ENCODE results near the gene INSIG1. TPM values are rescaled to one million over a fixed set of nuclear protein-coding genes. Genes with fewer than 3 reads are reported as not detected.

INSIG1 gene
- total RNA-seq, 1 donor from 2014 or later = 81.5 TPM

DNA sequence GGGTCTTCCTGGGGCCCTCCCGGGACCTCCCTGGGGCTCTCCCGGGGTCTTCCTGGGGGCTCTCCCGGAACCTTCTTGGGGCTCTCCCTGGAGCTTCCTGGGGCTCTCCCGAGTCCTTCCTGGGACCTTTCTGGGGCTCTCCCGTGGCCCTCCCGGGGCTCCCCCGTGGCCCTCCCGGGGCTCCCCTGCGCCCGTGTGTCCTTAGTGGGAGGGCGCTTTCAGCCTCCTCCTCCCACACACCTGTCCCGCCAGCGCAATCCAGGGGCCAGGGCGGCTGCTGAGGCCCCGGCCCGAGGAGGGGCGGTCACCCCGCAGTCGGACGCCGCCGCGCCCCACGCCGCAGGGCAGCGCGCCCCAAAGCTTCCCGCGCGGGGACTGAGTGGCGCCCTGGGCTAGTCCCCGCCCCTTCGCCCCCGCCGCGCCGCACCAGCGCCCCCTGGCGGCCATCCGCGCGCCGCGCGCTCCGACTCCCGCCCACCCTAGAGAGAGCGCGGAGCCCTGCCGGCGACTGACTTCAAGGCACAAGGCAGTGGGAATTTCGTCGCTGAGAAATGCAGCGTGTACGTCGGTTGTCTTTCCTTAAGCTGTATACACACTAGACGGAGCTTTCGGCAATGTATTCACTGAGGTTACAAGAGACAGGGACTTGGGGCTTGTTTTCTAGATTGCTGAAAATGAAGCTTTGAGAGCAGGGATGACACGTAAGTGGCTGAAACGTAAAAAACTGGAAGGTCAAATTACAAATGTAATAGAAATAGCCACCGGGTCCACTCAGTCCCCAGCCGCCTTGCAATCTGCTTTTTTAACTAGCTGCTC lies 47.1 kb downstream of the INSIG1 start:
- H3K27me3 Mint-ChIP-seq (ENCODE audit: low read depth) = peaks cover 12% of the 10 kb centered on the region
- no peaks in the 10 kb centered on the region for H3K9me3 Mint-ChIP-seq
- TF ChIP-seq, protein P1, sequence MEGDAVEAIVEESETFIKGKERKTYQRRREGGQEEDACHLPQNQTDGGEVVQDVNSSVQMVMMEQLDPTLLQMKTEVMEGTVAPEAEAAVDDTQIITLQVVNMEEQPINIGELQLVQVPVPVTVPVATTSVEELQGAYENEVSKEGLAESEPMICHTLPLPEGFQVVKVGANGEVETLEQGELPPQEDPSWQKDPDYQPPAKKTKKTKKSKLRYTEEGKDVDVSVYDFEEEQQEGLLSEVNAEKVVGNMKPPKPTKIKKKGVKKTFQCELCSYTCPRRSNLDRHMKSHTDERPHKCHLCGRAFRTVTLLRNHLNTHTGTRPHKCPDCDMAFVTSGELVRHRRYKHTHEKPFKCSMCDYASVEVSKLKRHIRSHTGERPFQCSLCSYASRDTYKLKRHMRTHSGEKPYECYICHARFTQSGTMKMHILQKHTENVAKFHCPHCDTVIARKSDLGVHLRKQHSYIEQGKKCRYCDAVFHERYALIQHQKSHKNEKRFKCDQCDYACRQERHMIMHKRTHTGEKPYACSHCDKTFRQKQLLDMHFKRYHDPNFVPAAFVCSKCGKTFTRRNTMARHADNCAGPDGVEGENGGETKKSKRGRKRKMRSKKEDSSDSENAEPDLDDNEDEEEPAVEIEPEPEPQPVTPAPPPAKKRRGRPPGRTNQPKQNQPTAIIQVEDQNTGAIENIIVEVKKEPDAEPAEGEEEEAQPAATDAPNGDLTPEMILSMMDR (conservative IDR thresholded peaks at IDR 0.05) = peak; percentile 94
- peak overlapping the region; percentile 56 for H3K4me3 Mint-ChIP-seq
- peaks cover 4% of the 10 kb centered on the region for H3K4me1 Mint-ChIP-seq
- no peak overlapping the region for H3K27ac Mint-ChIP-seq (ENCODE audit: unreplicated experiment)
- DNase-seq (ENCODE audit: low read depth, low spot score) = peak; percentile 89
- H3K36me3 Mint-ChIP-seq (ENCODE audit: low read depth) = no peaks in the 10 kb centered on the region

DNA sequence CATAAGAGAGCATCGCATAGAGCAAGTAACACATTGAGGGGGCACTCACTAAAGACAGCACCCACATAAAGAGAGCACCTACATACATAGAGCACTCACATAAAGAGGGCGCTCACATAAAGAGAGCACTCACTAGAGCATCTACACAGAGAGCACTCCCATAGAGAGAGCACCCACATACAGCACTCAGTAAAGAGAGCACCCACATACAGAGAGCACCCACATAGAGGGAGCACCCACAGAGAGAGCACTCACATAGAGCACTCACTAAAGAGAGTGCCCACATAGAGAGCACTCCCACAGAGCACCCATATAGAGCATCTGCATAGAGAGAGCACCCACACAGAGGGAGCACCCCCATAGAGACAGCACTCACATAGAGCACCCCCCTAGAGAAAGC lies 47.8 kb downstream of the INSIG1 start:
- no peak for DNase-seq (ENCODE audit: low read depth, low spot score)
- TF ChIP-seq, protein P1 (conservative IDR thresholded peaks at IDR 0.05) = no peak
- H3K9me3 Mint-ChIP-seq = no peaks in the 10 kb centered on the region
- peaks cover 4% of the 10 kb centered on the region for H3K4me1 Mint-ChIP-seq
- peak overlapping the region; percentile 56 for H3K4me3 Mint-ChIP-seq
- peaks cover 12% of the 10 kb centered on the region for H3K27me3 Mint-ChIP-seq (ENCODE audit: low read depth)
- no peak overlapping the region for H3K27ac Mint-ChIP-seq (ENCODE audit: unreplicated experiment)
- no peaks in the 10 kb centered on the region for H3K36me3 Mint-ChIP-seq (ENCODE audit: low read depth)

DNA sequence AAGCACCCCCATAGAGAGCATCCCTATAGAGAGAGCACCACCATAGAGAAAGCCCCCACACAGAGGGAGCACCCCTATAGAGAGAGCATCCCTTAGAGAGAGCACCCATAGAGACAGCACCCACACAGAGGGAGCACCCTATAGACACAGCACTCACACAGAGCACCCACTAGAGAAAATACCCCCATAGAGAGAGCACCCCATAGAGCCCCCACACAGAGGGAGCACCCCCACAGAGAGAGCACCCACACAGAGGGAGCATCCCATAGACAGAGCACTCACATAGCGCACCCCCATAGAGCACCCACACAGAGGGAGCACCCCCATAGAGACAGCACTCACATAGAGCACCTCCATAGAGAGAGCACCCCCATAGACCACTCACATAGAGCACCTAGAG lies 48.6 kb downstream of the INSIG1 start:
- Mint-ChIP-seq H3K4me3 (no peak overlapping the region), H3K27me3 (ENCODE audit: low read depth) (peaks cover 14% of the 10 kb centered on the region), H3K4me1 (peaks cover 4% of the 10 kb centered on the region), H3K9me3 (no peaks in the 10 kb centered on the region), H3K36me3 (ENCODE audit: low read depth) (no peaks in the 10 kb centered on the region), H3K27ac (ENCODE audit: unreplicated experiment) (no peak overlapping the region)
- no peak for DNase-seq (ENCODE audit: low read depth, low spot score)
- TF ChIP-seq, protein P1 (conservative IDR thresholded peaks at IDR 0.05) = no peak

DNA sequence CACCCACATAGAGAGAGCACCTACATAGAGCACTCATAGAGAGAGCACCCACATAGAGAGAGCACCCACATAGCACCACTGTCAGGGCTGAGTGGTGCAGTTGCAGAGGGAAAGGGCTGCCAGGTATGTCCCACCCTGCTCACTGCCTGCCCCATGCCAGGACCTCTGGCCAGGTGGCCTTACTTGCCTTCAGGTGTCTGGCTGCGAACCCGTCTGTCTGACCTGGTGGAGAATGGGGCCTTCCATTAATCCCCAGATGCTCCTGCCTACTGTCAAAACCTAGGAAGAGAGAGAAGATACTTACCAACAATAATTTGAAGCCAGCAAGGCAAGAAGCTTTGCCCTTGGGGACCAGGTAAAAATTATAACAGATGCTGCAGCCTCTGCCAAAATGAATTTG lies 51.1 kb downstream of the INSIG1 start:
- H3K36me3 Mint-ChIP-seq (ENCODE audit: low read depth) = no peaks in the 10 kb centered on the region
- TF ChIP-seq, protein P1 (conservative IDR thresholded peaks at IDR 0.05) = no peak
- peaks cover 18% of the 10 kb centered on the region for H3K27me3 Mint-ChIP-seq (ENCODE audit: low read depth)
- no peak overlapping the region for H3K4me3 Mint-ChIP-seq
- DNase-seq (ENCODE audit: low read depth, low spot score) = no peak
- H3K9me3 Mint-ChIP-seq = no peaks in the 10 kb centered on the region
- H3K4me1 Mint-ChIP-seq = peaks cover 4% of the 10 kb centered on the region
- no peak overlapping the region for H3K27ac Mint-ChIP-seq (ENCODE audit: unreplicated experiment)

DNA sequence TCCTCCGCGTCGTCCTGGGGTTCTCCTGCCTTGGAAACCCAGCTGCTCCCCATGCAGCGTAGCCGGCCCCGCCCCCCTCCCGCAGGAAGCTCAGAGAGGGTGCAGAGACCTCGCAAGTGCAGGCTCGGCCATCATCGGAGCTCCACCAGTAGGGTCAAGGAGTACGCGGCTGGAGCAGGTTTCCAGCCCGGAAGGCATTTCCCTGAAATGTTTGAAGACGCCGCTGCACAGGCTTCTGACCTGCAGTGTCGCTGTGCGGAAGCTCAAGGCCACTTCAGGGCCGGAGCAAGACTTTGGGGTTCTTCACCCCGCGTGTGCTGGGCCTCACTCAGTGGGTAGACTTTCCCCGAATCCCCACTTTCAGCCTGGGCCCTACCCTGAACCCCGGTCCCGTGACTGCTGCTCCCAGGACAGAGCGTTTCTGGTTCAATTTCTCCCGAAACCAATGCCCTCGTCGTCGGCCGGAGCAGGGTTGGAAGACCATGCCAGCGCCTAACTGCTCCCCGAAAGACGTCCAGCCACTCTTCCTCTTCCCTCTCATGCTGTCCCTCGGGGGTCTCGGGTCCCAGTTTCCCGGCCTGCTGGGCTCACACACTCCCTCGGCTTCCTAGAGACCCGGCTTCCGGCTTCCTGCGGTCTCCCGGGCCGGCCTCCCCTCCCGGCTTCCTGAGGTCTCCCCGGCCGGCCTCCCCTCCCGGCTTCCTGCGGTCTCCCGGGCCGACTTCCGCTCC lies 52.1 kb downstream of the INSIG1 start:
- Mint-ChIP-seq H3K27ac (ENCODE audit: unreplicated experiment) (no peak overlapping the region), H3K27me3 (ENCODE audit: low read depth) (peaks cover 18% of the 10 kb centered on the region), H3K4me1 (peaks cover 4% of the 10 kb centered on the region), H3K9me3 (no peaks in the 10 kb centered on the region), H3K36me3 (ENCODE audit: low read depth) (no peaks in the 10 kb centered on the region), H3K4me3 (no peak overlapping the region)
- TF ChIP-seq, protein P1 (conservative IDR thresholded peaks at IDR 0.05) = no peak
- DNase-seq (ENCODE audit: low read depth, low spot score) = no peak

All from neural crest cell (in vitro differentiated cells).